ENCODE data around the gene NELL1. TPM values are rescaled to one million over a fixed set of nuclear protein-coding genes. Genes with fewer than 3 reads are reported as not detected.

NELL1 gene
- total RNA-seq, 1 experiment from 2014 or later = not detected

DNA sequence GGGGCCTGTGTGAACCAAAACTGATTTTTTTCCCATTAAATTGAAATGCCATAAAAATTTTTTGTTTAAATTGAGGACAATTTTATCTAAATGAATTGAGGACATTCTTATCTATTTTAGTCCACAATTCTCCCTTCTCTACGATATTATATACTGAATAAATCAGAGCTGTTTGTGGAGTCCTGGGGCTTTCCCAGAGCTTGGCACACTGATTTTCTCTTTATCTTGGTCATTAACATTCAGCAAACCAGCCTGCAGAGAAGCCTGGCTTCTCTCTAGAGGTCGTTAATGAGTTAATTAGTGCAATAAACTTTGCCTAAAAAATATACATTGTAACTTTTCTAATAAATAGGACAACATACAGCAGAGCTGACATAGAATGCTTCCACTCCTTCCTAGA is 615.7 kb downstream of the NELL1 start:
- H3K27me3 Mint-ChIP-seq (ENCODE audit: insufficient read depth, unreplicated experiment) = no peaks in the 10 kb centered on the region
- TF ChIP-seq, protein P1, sequence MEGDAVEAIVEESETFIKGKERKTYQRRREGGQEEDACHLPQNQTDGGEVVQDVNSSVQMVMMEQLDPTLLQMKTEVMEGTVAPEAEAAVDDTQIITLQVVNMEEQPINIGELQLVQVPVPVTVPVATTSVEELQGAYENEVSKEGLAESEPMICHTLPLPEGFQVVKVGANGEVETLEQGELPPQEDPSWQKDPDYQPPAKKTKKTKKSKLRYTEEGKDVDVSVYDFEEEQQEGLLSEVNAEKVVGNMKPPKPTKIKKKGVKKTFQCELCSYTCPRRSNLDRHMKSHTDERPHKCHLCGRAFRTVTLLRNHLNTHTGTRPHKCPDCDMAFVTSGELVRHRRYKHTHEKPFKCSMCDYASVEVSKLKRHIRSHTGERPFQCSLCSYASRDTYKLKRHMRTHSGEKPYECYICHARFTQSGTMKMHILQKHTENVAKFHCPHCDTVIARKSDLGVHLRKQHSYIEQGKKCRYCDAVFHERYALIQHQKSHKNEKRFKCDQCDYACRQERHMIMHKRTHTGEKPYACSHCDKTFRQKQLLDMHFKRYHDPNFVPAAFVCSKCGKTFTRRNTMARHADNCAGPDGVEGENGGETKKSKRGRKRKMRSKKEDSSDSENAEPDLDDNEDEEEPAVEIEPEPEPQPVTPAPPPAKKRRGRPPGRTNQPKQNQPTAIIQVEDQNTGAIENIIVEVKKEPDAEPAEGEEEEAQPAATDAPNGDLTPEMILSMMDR (IDR thresholded peaks at IDR 0.05; ENCODE audit: insufficient read depth in 1 of 2, low read depth in 1 of 2, low read length in 1 of 2, severe bottlenecking in 1 of 2, unreplicated experiment in 1 of 2) = no peak
- intact Hi-C loops (cut with micrococcal nuclease; ENCODE audit: unreplicated experiment) = no loop called here
- H3K4me1 ChIP-seq = no peaks in the 10 kb centered on the region
- no peaks in the 10 kb centered on the region for H3K9me3 Mint-ChIP-seq (ENCODE audit: unreplicated experiment)
- no peaks in the 10 kb centered on the region for H3K9me3 ChIP-seq
- no TSS peak for BruUV-seq (replicated peaks)
- ChIA-PET CTCF (no interaction called here), POLR2A (no interaction called here)
- no peaks in the 10 kb centered on the region for H3K27me3 ChIP-seq (replicated peaks; ENCODE audit: control insufficient read depth, insufficient read depth, low read length)
- H3K36me3 Mint-ChIP-seq (ENCODE audit: insufficient read depth, unreplicated experiment) = no peaks in the 10 kb centered on the region
- H3K4me3 ChIP-seq (ENCODE audit: low read depth, low read length) = no peak overlapping the region
- no peaks in the 10 kb centered on the region for H3K36me3 ChIP-seq (ENCODE audit: control insufficient read depth, insufficient read depth, low read length)
- H3K27ac Mint-ChIP-seq (ENCODE audit: unreplicated experiment) = no peak overlapping the region
- H3K4me1 Mint-ChIP-seq (ENCODE audit: low read depth, unreplicated experiment) = no peaks in the 10 kb centered on the region
- DNase-seq = no peak
- H3K4me3 Mint-ChIP-seq (ENCODE audit: unreplicated experiment) = no peak overlapping the region

DNA sequence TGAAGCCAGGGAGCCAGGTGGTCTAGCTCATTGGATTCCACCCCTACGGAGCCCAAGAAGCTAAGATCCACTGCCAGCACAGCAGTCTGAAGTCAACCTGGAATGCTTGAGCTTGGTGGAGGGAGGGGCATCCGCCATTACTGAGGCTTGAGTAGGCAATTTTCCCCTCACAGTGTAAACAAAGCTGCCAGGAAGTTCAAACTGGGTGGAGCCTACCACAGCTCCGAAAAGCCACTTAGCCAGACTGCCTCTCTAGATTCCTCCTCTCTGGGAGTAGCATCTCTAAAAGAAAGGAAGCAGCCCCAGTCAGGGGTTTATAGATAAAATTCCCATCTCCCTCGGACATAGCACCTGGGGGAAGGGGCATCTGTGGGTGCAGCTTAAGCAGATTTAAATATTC is 620.3 kb downstream of the NELL1 start:
- ChIA-PET POLR2A (no interaction called here), CTCF (no interaction called here)
- Histone ChIP-seq H3K36me3 (ENCODE audit: control insufficient read depth, insufficient read depth, low read length) (no peaks in the 10 kb centered on the region), H3K4me1 (no peaks in the 10 kb centered on the region), H3K9me3 (no peaks in the 10 kb centered on the region), H3K27me3 (replicated peaks; ENCODE audit: control insufficient read depth, insufficient read depth, low read length) (no peaks in the 10 kb centered on the region), H3K4me3 (ENCODE audit: low read depth, low read length) (no peak overlapping the region)
- Mint-ChIP-seq H3K27me3 (ENCODE audit: insufficient read depth, unreplicated experiment) (no peaks in the 10 kb centered on the region), H3K9me3 (ENCODE audit: unreplicated experiment) (no peaks in the 10 kb centered on the region), H3K4me1 (ENCODE audit: low read depth, unreplicated experiment) (no peaks in the 10 kb centered on the region), H3K27ac (ENCODE audit: unreplicated experiment) (no peak overlapping the region), H3K4me3 (ENCODE audit: unreplicated experiment) (no peak overlapping the region), H3K36me3 (ENCODE audit: insufficient read depth, unreplicated experiment) (no peaks in the 10 kb centered on the region)
- TF ChIP-seq, protein P1 (IDR thresholded peaks at IDR 0.05; ENCODE audit: insufficient read depth in 1 of 2, low read depth in 1 of 2, low read length in 1 of 2, severe bottlenecking in 1 of 2, unreplicated experiment in 1 of 2) = no peak
- DNase-seq = no peak
- intact Hi-C loops (cut with micrococcal nuclease; ENCODE audit: unreplicated experiment) = no loop called here
- no TSS peak for BruUV-seq (replicated peaks)

DNA sequence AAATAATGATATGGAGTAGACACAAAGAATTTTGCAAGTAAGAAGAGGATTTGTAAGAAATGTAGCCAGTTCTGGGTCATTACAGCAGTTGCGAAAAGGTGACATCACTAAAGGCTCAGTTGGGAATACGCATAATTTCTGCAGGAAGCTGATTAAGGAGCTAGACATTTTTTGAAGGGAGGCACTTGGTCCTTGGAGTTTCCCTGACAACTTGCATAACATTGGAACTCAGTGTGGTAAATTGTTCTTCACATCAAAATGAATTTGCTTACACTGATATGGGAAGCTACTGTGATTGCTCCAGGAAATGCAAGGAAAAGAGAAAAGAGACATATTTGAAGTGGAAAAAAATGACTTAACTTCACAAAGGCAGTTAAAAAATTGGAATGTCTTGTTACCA is 626.1 kb downstream of the NELL1 start:
- Histone ChIP-seq H3K36me3 (ENCODE audit: control insufficient read depth, insufficient read depth, low read length) (no peaks in the 10 kb centered on the region), H3K4me3 (ENCODE audit: low read depth, low read length) (no peak overlapping the region), H3K27me3 (replicated peaks; ENCODE audit: control insufficient read depth, insufficient read depth, low read length) (no peaks in the 10 kb centered on the region), H3K9me3 (no peaks in the 10 kb centered on the region), H3K4me1 (no peaks in the 10 kb centered on the region)
- H3K27ac Mint-ChIP-seq (ENCODE audit: unreplicated experiment) = no peak overlapping the region
- TF ChIP-seq, protein P1 (IDR thresholded peaks at IDR 0.05; ENCODE audit: insufficient read depth in 1 of 2, low read depth in 1 of 2, low read length in 1 of 2, severe bottlenecking in 1 of 2, unreplicated experiment in 1 of 2) = no peak
- POLR2A ChIA-PET = no interaction called here
- H3K4me3 Mint-ChIP-seq (ENCODE audit: unreplicated experiment) = no peak overlapping the region
- no TSS peak for BruUV-seq (replicated peaks)
- DNase-seq = no peak
- CTCF ChIA-PET = no interaction called here
- intact Hi-C loops (cut with micrococcal nuclease; ENCODE audit: unreplicated experiment) = no loop called here
- no peaks in the 10 kb centered on the region for H3K27me3 Mint-ChIP-seq (ENCODE audit: insufficient read depth, unreplicated experiment)
- no peaks in the 10 kb centered on the region for H3K4me1 Mint-ChIP-seq (ENCODE audit: low read depth, unreplicated experiment)
- no peaks in the 10 kb centered on the region for H3K36me3 Mint-ChIP-seq (ENCODE audit: insufficient read depth, unreplicated experiment)
- H3K9me3 Mint-ChIP-seq (ENCODE audit: unreplicated experiment) = no peaks in the 10 kb centered on the region

All from Caco-2 (cell line).